Sigmoid colon (tissue), 4 donors: Measurements from ENCODE around the gene MORN5.

ENCODE experiments used
- CTCF ChIP-seq, 4 experiments: fragments of 450-650 bp in 3 of 4; fragments of 200-600 bp in 1 of 4; IDR thresholded peaks; one replicate each; pipeline ENCODE4 v1.5.1; 2016 to 2019; ENCODE audit warnings: antibody characterized with exemption in 4 of 4, mild to moderate bottlenecking in 3 of 4, moderate library complexity in 2 of 4
- EP300 ChIP-seq, 4 donors: sonication (generic); formaldehyde crosslinking; IDR thresholded peaks; one replicate each; pipeline ENCODE4 v1.6.1; 2017; ENCODE audit warnings: antibody characterized with exemption in 4 of 4

DNA sequence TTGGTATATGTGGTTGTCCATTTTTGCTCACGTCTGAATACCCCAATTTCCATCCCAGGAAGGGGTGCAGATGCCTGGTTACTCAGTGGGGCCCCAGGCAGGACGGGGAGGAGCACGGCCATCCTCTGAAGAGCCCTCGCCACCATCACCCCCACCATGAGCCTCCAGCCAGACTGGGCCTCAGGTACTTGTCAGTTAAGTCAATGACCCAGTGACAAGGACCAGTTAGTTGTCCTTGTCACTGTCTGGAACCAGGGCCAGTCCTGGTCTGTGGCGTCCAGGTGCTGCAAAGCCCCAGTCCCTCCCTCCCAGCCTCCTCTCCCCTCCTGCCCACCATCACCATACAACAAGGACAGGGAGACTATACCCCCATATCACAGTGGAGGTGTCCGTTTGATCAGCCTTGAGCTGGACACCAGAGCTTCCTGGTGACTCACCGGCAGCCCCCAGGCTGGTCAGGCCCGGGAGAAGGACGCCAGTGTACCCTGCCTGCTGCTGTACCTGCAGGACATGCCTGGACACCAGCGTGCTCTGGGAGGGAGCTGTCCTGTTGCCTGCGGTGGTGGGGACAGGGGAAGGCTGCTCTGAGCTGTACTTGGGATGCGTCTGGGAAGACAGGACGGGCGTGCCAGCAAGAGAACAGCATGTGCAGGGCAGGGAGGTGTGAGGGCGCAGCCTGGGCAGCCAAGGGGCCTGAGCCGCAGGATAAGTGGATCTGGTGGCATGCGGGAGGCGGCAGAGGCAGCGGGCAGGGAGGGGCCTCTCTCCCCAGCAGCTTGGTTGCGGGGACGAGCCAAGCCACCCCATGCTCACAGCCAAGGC, 34.0 kb upstream of the MORN5 start:
- TF ChIP-seq CTCF (IDR thresholded peaks at IDR 0.05) (no peak), EP300 (IDR thresholded peaks at IDR 0.05) (no peak)
